ENCODE results near the gene WDPCP. TPM values are rescaled to one million over a fixed set of nuclear protein-coding genes. Genes with fewer than 3 reads are reported as not detected.

Gene WDPCP
- total RNA-seq, 1 experiment from 2014 or later = 7.4 TPM

GRCh38 chr2:63553049-63553448, 35.2 kb downstream of the WDPCP start:
- DNase-seq (ENCODE audit: low read depth, low spot score) (no peak), ATAC-seq (no peak)
- intact Hi-C loops (cut with micrococcal nuclease; ENCODE audit: unreplicated experiment) (no loop called here), in situ Hi-C loops (cut with HindIII; ENCODE audit: low pct_unique_long_range_greater_than_20kb, low sequenced_read_pairs) (no loop called here)
- no peaks in the 10 kb centered on the region for H3K27me3 ChIP-seq (ENCODE audit: control insufficient read depth, insufficient read depth, low read length)
- BruUV-seq (replicated peaks) = no TSS peak
- ChIA-PET CTCF (no interaction called here), POLR2A (no interaction called here)
- TF ChIP-seq TCF7L2 (IDR thresholded peaks at IDR 0.05; ENCODE audit: low read depth, low read length) (no peak), SIN3A (IDR thresholded peaks at IDR 0.05; ENCODE audit: borderline replicate concordance, insufficient read depth, low read depth, low read length) (no peak), POLR2AphosphoS5 (IDR thresholded peaks at IDR 0.05; ENCODE audit: low read depth, low read length) (no peak), CTCF (IDR thresholded peaks at IDR 0.05) (no peak), REST (IDR thresholded peaks at IDR 0.05; ENCODE audit: insufficient read depth in 1 of 2, low read depth in 2 of 2, low read length in 1 of 2) (no peak)
- no peaks in the 10 kb centered on the region for H3K36me3 ChIP-seq (ENCODE audit: control insufficient read depth, insufficient read depth, low read length)
- H3K27ac ChIP-seq (ENCODE audit: low read length) = no peak overlapping the region
- no peak overlapping the region for H3K4me3 ChIP-seq (ENCODE audit: low read depth in 2 of 2, low read length in 2 of 2)
- no peaks in the 10 kb centered on the region for H3K4me1 ChIP-seq (ENCODE audit: control insufficient read depth, insufficient read depth, low read length)
- H3K9me3 ChIP-seq (ENCODE audit: control insufficient read depth, insufficient read depth, low read depth, low read length) = no peaks in the 10 kb centered on the region

- ATAC-seq = no peak
- TF ChIP-seq SIN3A (IDR thresholded peaks at IDR 0.05; ENCODE audit: borderline replicate concordance, insufficient read depth, low read depth, low read length) (no peak), CTCF (IDR thresholded peaks at IDR 0.05) (no peak), TCF7L2 (IDR thresholded peaks at IDR 0.05; ENCODE audit: low read depth, low read length) (no peak), POLR2AphosphoS5 (IDR thresholded peaks at IDR 0.05; ENCODE audit: low read depth, low read length) (no peak), REST (IDR thresholded peaks at IDR 0.05; ENCODE audit: insufficient read depth in 1 of 2, low read depth in 2 of 2, low read length in 1 of 2) (no peak)
These were observed 43.3 kb downstream of the WDPCP start for GRCh38 chr2:63545023-63545422.

More at GRCh38 chr2:63545023-63545422, 43.3 kb downstream of the WDPCP start:
- no peaks in the 10 kb centered on the region for H3K4me1 ChIP-seq (ENCODE audit: control insufficient read depth, insufficient read depth, low read length)
- no peak overlapping the region for H3K4me3 ChIP-seq (ENCODE audit: low read depth in 2 of 2, low read length in 2 of 2)
- intact Hi-C loops (cut with micrococcal nuclease; ENCODE audit: unreplicated experiment) (no loop called here), in situ Hi-C loops (cut with HindIII; ENCODE audit: low pct_unique_long_range_greater_than_20kb, low sequenced_read_pairs) (no loop called here)
- ChIA-PET POLR2A (no interaction called here), CTCF (no interaction called here)
- no peak overlapping the region for H3K27ac ChIP-seq (ENCODE audit: low read length)
- no peaks in the 10 kb centered on the region for H3K36me3 ChIP-seq (ENCODE audit: control insufficient read depth, insufficient read depth, low read length)
- BruUV-seq (replicated peaks) = no TSS peak
- H3K9me3 ChIP-seq (ENCODE audit: control insufficient read depth, insufficient read depth, low read depth, low read length) = no peaks in the 10 kb centered on the region
- DNase-seq (ENCODE audit: low read depth, low spot score) = no peak
- H3K27me3 ChIP-seq (ENCODE audit: control insufficient read depth, insufficient read depth, low read length) = no peaks in the 10 kb centered on the region
